Measurements from ENCODE around the gene ZBTB4.

Gene ZBTB4

DNA sequence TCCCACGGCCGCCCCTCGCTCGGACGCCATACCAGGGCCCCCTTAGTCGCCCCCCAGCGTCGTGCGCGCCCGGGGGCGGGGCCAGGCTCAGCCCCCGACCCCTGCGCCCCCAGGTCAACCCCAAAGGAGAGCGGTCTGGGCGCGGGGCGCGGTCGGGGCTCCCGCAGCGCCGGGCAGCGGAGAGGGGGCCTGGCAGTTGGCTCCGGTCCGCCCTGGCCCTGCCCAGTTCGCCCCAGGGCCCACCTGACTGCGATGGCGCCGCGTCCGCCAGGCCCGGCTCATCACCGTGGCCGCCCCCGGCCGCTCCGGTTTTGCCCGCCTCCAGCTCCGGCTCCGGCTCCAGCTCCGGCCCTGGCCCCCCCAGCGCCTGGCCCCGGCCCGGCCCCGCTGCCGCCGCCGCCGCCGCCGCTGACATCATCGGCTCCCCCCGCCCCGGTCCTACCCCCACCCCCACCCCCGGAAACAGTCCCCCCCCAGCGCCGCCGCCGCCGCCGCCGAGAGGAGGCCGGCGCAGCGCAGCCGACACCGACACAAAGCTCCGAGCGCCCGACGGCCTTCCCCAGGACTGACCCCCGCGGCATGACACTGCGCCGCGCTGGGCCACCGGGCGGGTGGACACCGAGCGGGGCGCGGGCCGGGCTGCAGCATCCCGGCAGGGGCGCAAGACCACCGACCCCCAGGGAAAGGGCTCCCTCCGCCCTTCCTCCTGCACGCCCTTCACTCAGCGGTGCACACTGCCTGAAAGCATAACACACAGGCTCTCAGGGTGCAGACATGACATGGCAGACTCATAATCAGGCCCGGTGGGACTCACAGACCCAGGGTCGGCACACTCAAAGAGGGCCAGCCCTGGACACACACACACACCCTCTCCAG is at the start of gene ZBTB4:
ZBTB4 (minus strand) TSS at position 419 of the 876 bp plus-strand sequence. CDS start 12,830 bp downstream, outside the sequence.
- DNase-seq, result peak; percentile 66

- DNase-seq, result no peak
These were observed 49.4 kb upstream of the ZBTB4 start for GRCh38 chr17:7528842-7529241.

DNA sequence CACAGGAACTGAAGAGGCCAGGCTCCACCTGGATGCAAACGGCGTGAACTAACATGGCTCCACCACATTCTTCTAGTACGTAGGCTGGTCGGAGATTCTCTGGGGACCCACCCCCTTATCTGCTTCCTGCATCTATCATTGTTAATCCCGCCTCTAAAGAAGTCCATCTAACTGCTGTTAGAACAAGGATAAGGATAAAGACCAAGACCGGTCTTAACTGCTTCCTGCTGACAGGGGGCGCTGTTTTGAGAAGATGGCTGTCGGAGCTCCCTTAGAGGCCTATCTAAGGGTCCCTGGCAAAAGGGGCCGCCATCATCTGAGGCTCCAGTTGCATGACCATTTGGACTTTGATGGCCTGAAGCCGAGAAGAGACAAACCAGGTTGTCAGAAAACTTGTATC is 43.6 kb upstream of the ZBTB4 start:
- DNase-seq, result peak; percentile 48

GRCh38 chr17:7515911-7516610 is 36.6 kb upstream of the ZBTB4 start:
- no peak for DNase-seq

DNA sequence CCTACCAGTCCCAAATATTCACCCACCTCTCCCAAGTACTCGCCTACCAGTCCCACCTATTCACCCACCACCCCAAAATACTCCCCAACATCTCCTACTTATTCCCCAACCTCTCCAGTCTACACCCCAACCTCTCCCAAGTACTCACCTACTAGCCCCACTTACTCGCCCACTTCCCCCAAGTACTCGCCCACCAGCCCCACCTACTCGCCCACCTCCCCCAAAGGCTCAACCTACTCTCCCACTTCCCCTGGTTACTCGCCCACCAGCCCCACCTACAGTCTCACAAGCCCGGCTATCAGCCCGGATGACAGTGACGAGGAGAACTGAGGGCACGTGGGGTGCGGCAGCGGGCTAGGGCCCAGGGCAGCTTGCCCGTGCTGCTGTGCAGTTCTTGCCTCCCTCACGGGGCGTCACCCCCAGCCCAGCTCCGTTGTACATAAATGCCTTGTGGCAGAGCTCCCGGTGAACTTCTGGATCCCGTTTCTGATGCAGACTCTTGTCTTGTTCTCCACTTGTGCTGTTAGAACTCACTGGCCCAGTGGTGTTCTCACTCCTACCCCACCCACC is 34.5 kb upstream of the ZBTB4 start:
- no peak for DNase-seq

- no peak for DNase-seq
These were observed 33.6 kb upstream of the ZBTB4 start for GRCh38 chr17:7512824-7513540.

GRCh38 chr17:7512105-7512504 is 32.7 kb upstream of the ZBTB4 start:
- no peak for DNase-seq

DNA sequence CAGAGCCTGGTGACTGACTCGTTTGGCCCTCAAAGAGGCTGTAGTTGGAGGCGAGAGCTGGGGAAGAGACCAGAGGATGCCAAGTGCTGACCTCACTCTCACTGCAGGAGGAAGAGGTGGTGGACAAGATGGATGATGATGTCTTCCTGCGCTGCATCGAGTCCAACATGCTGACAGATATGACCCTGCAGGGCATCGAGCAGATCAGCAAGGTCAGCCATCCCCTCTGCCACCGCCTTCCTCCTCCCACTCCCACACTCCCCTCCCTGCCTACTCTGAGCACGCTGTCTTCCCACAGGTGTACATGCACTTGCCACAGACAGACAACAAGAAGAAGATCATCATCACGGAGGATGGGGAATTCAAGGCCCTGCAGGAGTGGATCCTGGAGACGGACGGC is 31.7 kb upstream of the ZBTB4 start:
- no peak for DNase-seq

GRCh38 chr17:7509937-7510336 is 30.5 kb upstream of the ZBTB4 start:
- no peak for DNase-seq

GRCh38 chr17:7508846-7509245 is 29.4 kb upstream of the ZBTB4 start:
- no peak for DNase-seq

GRCh38 chr17:7508145-7508544 is 28.7 kb upstream of the ZBTB4 start:
- DNase-seq, result no peak

GRCh38 chr17:7503521-7503920 is 24.1 kb upstream of the ZBTB4 start:
- DNase-seq, result no peak

GRCh38 chr17:7502987-7503386 is 23.6 kb upstream of the ZBTB4 start:
- no peak for DNase-seq

GRCh38 chr17:7502171-7502847 is 22.9 kb upstream of the ZBTB4 start:
- no peak for DNase-seq

DNA sequence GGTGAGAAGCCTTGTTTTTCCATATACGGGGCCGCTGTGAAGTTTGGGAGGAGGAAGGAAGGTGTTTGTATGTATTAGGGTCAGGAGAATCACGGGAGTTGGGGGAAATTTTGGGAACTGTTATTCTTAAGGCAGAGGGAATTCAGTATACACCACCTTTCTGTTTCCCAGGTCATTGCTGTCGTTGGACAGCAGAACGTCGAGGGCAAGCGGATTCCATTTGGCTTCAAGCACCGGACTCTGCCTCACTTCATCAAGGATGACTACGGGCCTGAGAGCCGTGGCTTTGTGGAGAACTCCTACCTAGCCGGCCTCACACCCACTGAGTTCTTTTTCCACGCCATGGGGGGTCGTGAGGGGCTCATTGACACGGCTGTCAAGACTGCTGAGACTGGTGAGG is 22.3 kb upstream of the ZBTB4 start:
- DNase-seq, result no peak

GRCh38 chr17:7499161-7499560 is 19.7 kb upstream of the ZBTB4 start:
- DNase-seq, result no peak

DNA sequence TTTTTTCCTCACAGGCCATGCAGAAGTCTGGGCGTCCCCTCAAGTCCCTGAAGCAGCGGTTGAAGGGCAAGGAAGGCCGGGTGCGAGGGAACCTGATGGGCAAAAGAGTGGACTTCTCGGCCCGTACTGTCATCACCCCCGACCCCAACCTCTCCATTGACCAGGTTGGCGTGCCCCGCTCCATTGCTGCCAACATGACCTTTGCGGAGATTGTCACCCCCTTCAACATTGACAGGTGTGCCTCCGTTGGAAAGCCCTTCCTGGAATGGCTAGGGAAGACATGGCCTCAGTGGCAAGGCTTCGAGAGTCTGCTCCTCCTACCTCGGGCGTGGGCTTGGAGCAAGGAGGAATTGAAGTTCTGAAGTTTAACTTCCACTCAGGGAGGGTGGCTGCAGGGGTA is 18.2 kb upstream of the ZBTB4 start:
- DNase-seq, result no peak

DNA sequence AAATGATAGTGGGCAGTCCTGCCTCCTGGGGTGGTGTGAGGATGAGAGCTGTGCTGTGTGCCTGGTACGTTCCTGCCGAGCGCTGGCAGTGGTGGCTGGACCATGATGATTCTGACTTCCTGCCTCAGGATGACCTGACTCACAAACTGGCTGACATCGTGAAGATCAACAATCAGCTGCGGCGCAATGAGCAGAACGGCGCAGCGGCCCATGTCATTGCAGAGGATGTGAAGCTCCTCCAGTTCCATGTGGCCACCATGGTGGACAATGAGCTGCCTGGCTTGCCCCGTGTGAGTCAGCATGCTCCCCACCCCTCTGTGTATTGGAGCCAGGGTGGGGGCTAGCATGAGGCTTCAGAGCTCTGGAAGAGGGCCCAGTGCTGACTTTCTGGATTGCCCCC is 17.8 kb upstream of the ZBTB4 start:
- no peak for DNase-seq

DNA sequence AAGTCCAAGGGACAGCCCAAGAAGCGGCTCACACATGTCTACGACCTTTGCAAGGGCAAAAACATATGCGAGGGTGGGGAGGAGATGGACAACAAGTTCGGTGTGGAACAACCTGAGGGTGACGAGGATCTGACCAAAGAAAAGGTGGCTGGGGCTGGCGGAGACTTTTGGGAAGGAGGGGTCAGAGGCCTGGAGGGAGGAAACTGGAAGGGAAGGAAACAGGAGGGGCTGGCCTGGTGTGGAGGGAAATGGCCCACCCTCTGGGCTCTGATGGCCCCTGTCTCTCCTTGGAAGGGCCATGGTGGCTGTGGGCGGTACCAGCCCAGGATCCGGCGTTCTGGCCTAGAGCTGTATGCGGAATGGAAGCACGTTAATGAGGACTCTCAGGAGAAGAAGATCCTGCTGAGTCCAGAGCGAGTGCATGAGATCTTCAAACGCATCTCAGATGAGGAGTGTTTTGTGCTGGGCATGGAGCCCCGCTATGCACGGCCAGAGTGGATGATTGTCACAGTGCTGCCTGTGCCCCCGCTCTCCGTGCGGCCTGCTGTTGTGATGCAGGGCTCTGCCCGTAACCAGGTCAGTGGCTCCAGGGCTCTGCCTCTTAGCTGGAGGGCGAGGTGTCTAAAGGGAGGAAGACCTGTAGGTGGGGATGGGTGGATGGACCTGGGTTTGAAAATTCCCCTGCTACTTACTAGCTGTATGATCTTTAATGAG is 17.2 kb upstream of the ZBTB4 start:
- no peak for DNase-seq

GRCh38 chr17:7495906-7496434 is 16.5 kb upstream of the ZBTB4 start:
- DNase-seq, result no peak

- no peak for DNase-seq
These were observed 14.5 kb upstream of the ZBTB4 start for GRCh38 chr17:7493941-7494340.

DNA sequence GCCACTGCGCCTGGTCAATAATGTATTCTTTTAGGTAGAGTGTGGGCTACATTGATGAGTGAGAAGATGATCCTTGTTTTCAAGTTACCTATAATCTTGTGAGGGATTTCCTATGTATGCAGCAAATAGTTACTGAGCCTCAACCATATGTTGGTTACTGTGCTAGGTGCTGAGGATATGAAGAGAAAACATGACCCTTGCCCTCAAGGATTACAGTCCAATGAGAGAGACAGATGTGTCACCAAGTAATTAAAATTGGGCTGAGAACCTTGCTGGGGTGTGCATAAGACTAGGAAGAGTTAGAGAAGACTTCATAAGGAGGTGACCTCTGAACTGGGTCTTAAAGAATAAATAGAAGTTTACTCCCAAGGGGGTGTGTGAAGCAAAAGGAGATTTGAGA is 12.2 kb upstream of the ZBTB4 start:
- no peak for DNase-seq

Measured in activated naive CD4-positive, alpha-beta T cell treated with anti-CD3 and anti-CD28 coated beads, Interleukin-2, amount 50 U/mL, for 16 hours (primary cell).